Epithelial cell of esophagus (primary cell): ENCODE results near the gene PPARGC1A.

Experiments used
- DNase-seq: peaks from one replicate; pipeline ENCODE4 v3.0.0; 2010; ENCODE audit warnings: low read depth
- H3K4me3 ChIP-seq: 2 replicates; pipeline ENCODE4 v1.5.1; 2011; ENCODE audit warnings: mild to moderate bottlenecking, low read length, control low read depth
- CTCF ChIP-seq: IDR thresholded peaks from 2 replicates; pipeline ENCODE4 v1.5.1; 2011; ENCODE audit warnings: low read depth, mild to moderate bottlenecking, low read length, control low read depth, inconsistent platforms; ENCODE audit not compliant: insufficient read depth; ENCODE audit errors: missing control alignments

Gene PPARGC1A

DNA sequence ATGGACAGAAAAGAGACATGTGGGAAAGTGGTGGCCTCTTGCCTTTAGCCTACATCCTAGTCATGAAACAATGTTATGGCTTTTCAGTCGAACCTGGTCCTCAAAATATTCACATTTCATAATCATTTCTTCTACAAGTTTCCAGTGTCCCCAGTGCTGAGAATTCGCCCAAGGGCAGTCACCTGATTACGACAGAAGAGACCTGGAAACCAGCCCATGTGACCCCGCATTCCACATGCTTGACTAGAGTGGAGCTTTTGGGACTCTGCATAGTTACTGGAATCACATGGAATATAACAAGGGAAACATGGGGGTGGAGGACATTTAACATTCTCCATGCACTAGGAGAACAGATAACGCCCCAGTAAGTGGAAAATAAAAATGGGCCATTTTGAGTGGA, 100.1 kb downstream of the PPARGC1A start:
- no peak overlapping the region for H3K4me3 ChIP-seq
- TF ChIP-seq CTCF = no peak
- DNase-seq = peak; percentile 6

DNA sequence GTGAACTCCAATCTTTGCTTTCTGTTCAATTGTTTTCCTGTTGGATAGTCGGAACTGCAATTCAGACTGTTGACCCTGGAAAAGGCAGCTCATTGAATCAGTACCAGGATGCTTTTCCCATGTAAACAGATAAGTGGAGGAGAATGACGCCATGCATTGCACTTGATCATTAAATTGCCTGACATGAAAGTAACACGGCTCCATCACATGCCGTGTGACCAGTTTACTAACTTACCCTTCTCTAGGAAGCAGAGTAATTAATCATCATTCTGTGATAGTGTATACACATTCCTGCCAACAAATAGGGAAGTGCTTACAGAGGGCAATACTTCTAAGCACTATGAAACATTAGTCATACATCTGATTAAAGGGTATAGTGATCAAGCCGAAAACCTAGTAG, 101.4 kb downstream of the PPARGC1A start:
- DNase-seq = peak; percentile 50
- H3K4me3 ChIP-seq = no peak overlapping the region
- no peak for TF ChIP-seq CTCF

DNA sequence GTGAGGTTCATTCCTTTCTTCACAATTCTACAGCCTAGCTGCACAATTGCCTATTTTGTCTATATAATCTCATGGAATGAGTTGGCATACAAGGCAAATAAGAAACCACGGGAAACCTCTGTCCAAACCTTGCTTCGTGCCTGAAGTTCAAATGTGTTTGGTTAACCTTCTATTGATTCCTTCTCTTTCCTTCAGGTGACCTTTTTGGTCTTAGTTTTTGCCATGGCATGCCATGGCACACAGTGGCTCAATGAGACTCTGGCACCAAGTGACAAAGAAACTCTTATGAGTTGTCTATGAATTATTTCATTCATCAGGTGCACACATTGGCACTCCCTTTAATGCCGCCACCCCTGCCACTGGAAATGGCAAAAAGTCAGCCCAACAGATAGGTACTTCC, 101.8 kb downstream of the PPARGC1A start:
- no peak for TF ChIP-seq CTCF
- DNase-seq = no peak
- no peak overlapping the region for H3K4me3 ChIP-seq

DNA sequence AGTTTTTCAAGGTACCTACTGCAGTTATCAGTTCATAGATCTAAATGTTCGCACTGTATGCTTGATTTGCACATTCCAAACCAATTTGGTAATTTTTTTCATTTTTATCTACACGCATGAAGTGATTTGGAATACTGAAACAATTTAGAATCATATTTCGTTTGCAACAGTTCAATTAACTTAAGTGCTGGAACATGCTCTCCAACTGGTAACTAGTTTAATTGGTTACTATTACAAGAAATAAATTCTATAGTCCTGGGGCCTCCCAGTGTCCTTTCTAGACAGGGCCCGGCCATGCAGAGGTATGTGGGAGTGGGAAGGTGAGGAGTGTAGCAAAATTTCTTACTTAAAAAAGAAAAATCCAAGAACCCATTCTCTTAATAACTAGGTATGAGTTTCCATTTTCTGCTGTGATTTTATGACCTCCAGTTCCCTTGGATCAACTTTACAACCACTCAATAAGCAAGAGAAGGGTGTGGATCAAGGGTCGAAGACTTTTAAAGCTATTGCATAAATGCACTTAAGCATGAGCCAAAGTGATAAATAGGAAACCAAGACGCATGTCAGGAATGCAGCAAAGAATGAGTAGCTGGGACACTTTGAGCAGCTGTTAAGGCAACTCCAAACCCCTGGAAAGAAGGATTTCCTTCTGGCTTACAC, 106.9 kb downstream of the PPARGC1A start:
- TF ChIP-seq CTCF = no peak
- no peak for DNase-seq
- no peak overlapping the region for H3K4me3 ChIP-seq

DNA sequence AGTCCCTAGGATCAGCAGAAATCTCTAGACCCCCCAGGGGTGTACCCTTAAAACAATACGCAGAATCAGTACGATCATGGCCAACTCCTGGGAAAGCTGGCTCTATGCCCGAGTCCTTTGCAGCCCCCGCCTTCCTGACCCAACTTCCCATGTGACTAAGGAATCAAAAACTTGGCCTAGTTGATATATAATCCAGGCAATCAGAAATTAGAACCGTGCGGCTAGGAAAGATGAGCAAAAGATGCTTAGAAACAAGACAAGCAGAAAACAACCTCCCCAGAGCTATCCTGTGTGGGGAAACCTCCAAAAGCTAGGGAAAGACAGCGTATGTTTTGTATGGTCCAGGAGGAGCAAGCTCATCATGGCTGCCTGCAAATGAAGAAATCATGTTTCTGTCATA, 110.0 kb downstream of the PPARGC1A start:
- TF ChIP-seq CTCF = no peak
- DNase-seq = no peak
- H3K4me3 ChIP-seq = no peak overlapping the region

DNA sequence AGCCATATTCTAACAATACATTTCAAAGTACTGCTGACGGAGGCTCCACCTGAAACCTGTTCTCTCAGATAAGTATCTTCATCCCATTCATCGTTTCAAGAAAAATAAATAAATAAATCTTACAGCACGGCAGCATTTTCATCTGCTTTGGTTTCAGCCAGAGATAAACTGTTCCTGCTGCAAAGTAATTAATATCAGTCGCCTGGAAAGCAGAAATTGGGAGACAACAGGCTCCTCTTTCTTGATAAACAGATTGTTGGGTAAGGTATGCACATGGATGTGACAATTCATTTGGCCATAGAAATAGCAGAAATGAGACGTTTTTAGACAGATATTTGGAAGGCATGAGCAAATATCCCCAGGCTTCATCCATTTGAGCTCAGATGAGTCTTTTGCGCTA, 110.4 kb downstream of the PPARGC1A start:
- no peak for DNase-seq
- no peak for TF ChIP-seq CTCF
- no peak overlapping the region for H3K4me3 ChIP-seq

DNA sequence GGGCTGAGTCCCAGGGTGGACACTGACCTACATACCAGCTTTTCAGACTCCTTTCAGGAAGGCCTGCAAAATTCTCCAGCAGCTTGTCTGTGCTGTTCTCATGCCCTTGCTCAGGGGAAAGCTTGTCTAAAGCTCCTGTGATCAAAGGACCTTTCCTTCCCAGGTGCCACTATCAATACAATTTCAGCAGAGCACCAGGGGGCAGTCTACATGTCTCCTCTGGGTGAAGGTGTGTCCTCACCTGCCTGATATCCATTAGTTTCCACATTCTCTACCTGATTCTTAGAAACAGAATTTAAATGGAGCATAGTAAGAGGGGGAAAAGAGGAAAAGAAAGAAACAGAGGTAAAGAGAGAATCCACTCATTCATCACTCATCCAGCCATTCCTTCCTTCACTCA, 114.2 kb downstream of the PPARGC1A start:
- no peak overlapping the region for H3K4me3 ChIP-seq
- peak; percentile 51 for TF ChIP-seq CTCF
- peak; percentile 23 for DNase-seq
